Cerebellar nuclear complex (tissue), 1 donor: ENCODE measurements around the gene CIZ1.

Experiments
- DNase-seq, 2 experiments: peaks; one replicate each; lab custom pipeline; 2025; lab: John Stamatoyannopoulos, UW

CIZ1 gene

GRCh38 chr9:128162215-128163026 is 29.0 kb downstream of the CIZ1 start:
- DNase-seq = no peak

GRCh38 chr9:128161215-128161902 is 30.0 kb downstream of the CIZ1 start:
- DNase-seq = no peak

- no peak for DNase-seq
These were observed 30.8 kb downstream of the CIZ1 start for GRCh38 chr9:128160603-128160987.

GRCh38 chr9:128159784-128160602 is 31.4 kb downstream of the CIZ1 start, which contains the start of gene BBLN:
Gene BBLN, plus strand, starts transcription at chr9:128160265. Its CDS starts 143 bp downstream, at chr9:128160408.
- peak; percentile 69 to 70 for DNase-seq

- DNase-seq = no peak
These were observed 31.9 kb downstream of the CIZ1 start for GRCh38 chr9:128159522-128159783.

GRCh38 chr9:128155736-128156500 is 35.5 kb downstream of the CIZ1 start:
- no peak for DNase-seq

GRCh38 chr9:128153947-128154695 is 37.3 kb downstream of the CIZ1 start:
- no peak for DNase-seq

GRCh38 chr9:128153060-128153946 is 38.1 kb downstream of the CIZ1 start:
- no peak for DNase-seq

- no peak for DNase-seq
These were observed 39.0 kb downstream of the CIZ1 start for GRCh38 chr9:128152133-128153059.

- no peak for DNase-seq
These were observed 39.9 kb downstream of the CIZ1 start for GRCh38 chr9:128151309-128152132.

GRCh38 chr9:128150594-128151308 is 40.6 kb downstream of the CIZ1 start:
- DNase-seq = no peak

- no peak for DNase-seq
These were observed 41.3 kb downstream of the CIZ1 start for GRCh38 chr9:128149951-128150593.

GRCh38 chr9:128149001-128149701 is 42.2 kb downstream of the CIZ1 start, which contains the start of gene LCN2:
Gene LCN2, plus strand, starts transcription at chr9:128149453. Its CDS starts 73 bp downstream, at chr9:128149526.
- DNase-seq = no peak

GRCh38 chr9:128148509-128149000 is 42.8 kb downstream of the CIZ1 start:
- DNase-seq = no peak

- no peak for DNase-seq
These were observed 44.7 kb downstream of the CIZ1 start for GRCh38 chr9:128146591-128147120.

- DNase-seq = no peak
These were observed 45.4 kb downstream of the CIZ1 start for GRCh38 chr9:128145951-128146351.
